ENCODE results near the gene LCOR. TPM values are rescaled to one million over a fixed set of nuclear protein-coding genes. Genes with fewer than 3 reads are reported as not detected.

The LCOR gene
- total and polyA plus RNA-seq, 2 of the 4 experiments (the other 2 are of a cell fraction): 3.7 to 36.9 TPM

DNA sequence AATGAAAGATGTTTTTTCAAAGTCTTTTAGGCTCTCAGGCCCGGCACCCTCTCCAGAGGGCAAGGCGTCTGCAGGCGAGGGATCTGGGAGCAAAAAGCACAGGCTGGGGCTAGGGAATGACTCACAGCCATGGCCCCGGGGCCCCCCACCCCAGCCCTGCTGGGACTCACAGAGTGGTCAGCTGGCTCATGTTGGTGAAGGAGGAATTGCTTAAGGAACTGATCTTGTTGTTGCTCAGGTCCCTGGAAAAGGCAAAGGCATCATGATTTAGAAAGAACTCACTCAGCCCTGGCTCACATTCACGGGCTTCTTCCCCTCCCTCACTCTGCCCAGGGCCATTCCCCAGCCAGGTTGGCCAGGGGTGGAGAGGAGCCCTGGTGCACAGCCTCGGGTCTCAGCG is 202.2 kb downstream of the LCOR start:
- H3K14ac ChIP-seq (replicated peaks; ENCODE audit: low read depth, low read length): no peak overlapping the region
- H3K4me2 ChIP-seq (ENCODE audit: low read depth, low read length): no peak overlapping the region
- no TSS peak for BruUV-seq (replicated peaks)
- H2AK9ac ChIP-seq (replicated peaks; ENCODE audit: low read depth, low read length, poor library complexity): no peak overlapping the region
- peaks cover 5% of the 10 kb centered on the region; the same call in 1 of the 2 replicates for H3K4me1 ChIP-seq (ENCODE audit: control insufficient read depth, insufficient read depth, low read length)
- TF ChIP-seq BHLHE40 (IDR thresholded peaks at IDR 0.05; ENCODE audit: low read depth, low read length) (no peak), CEBPB (IDR thresholded peaks at IDR 0.05; ENCODE audit: low read depth, low read length) (no peak), RFX5 (IDR thresholded peaks at IDR 0.05; ENCODE audit: low read depth, low read length) (no peak), MAZ (IDR thresholded peaks at IDR 0.05; ENCODE audit: borderline replicate concordance, low read depth, low read length) (no peak), MXI1 (IDR thresholded peaks at IDR 0.05; ENCODE audit: borderline replicate concordance, low read depth, low read length) (no peak), RAD21 (IDR thresholded peaks at IDR 0.05; ENCODE audit: low read length) (no peak), CHD1 (IDR thresholded peaks at IDR 0.05; ENCODE audit: low read depth, low read length) (no peak)
- TF ChIP-seq, protein P1, sequence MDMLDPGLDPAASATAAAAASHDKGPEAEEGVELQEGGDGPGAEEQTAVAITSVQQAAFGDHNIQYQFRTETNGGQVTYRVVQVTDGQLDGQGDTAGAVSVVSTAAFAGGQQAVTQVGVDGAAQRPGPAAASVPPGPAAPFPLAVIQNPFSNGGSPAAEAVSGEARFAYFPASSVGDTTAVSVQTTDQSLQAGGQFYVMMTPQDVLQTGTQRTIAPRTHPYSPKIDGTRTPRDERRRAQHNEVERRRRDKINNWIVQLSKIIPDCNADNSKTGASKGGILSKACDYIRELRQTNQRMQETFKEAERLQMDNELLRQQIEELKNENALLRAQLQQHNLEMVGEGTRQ (IDR thresholded peaks at IDR 0.05; ENCODE audit: low read depth, low read length): no peak
- TF ChIP-seq, protein P2, sequence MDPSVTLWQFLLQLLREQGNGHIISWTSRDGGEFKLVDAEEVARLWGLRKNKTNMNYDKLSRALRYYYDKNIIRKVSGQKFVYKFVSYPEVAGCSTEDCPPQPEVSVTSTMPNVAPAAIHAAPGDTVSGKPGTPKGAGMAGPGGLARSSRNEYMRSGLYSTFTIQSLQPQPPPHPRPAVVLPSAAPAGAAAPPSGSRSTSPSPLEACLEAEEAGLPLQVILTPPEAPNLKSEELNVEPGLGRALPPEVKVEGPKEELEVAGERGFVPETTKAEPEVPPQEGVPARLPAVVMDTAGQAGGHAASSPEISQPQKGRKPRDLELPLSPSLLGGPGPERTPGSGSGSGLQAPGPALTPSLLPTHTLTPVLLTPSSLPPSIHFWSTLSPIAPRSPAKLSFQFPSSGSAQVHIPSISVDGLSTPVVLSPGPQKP (IDR thresholded peaks at IDR 0.05; ENCODE audit: borderline replicate concordance, low read depth, low read length): no peak
- TF ChIP-seq, protein P3, sequence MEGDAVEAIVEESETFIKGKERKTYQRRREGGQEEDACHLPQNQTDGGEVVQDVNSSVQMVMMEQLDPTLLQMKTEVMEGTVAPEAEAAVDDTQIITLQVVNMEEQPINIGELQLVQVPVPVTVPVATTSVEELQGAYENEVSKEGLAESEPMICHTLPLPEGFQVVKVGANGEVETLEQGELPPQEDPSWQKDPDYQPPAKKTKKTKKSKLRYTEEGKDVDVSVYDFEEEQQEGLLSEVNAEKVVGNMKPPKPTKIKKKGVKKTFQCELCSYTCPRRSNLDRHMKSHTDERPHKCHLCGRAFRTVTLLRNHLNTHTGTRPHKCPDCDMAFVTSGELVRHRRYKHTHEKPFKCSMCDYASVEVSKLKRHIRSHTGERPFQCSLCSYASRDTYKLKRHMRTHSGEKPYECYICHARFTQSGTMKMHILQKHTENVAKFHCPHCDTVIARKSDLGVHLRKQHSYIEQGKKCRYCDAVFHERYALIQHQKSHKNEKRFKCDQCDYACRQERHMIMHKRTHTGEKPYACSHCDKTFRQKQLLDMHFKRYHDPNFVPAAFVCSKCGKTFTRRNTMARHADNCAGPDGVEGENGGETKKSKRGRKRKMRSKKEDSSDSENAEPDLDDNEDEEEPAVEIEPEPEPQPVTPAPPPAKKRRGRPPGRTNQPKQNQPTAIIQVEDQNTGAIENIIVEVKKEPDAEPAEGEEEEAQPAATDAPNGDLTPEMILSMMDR (conservative IDR thresholded peaks at IDR 0.05; ENCODE audit: low read depth, low read length): no peak
- no peak overlapping the region for H4K5ac ChIP-seq (ENCODE audit: low read depth, low read length)
- H2BK5ac ChIP-seq (ENCODE audit: low read depth, low read length, poor library complexity, severe bottlenecking): no peak overlapping the region
- ChIA-PET POLR2A (ENCODE audit: unreplicated experiment) (interaction anchor here (0.6 kb wide), 1 partner anchor 202 kb away, joined by 10 read pairs; no protein-coding TSS in a partner anchor), CTCF (interaction anchor here (0.5 kb wide), 1 partner anchor 284 kb away, joined by 6 read pairs; no protein-coding TSS in a partner anchor)
- H3K4me3 ChIP-seq (ENCODE audit: insufficient read depth, low read depth, low read length): no peak overlapping the region
- no peak overlapping the region for H4K8ac ChIP-seq (ENCODE audit: low read depth in 2 of 2, low read length in 2 of 2)
- H3K9ac ChIP-seq (ENCODE audit: low read depth, low read length): no peak overlapping the region
- no peak overlapping the region for H3K4ac ChIP-seq (ENCODE audit: low read depth, low read length)
- no peak overlapping the region for H2BK20ac ChIP-seq (ENCODE audit: low read depth, low read length)
- no peaks in the 10 kb centered on the region; the same call in 1 of the 2 replicates for H3K9me1 ChIP-seq (ENCODE audit: insufficient read depth, low read length)
- H3K27ac ChIP-seq (ENCODE audit: insufficient read depth, low read length): no peak overlapping the region
- no peaks in the 10 kb centered on the region for H3K9me3 ChIP-seq (ENCODE audit: control insufficient read depth, insufficient read depth, low read length)
- no peak for ATAC-seq (ENCODE audit: low read depth)
- intact Hi-C loops (cut with micrococcal nuclease) (loop anchor here (10.0 kb wide), 2 partner anchors 390 to 660 kb away; no protein-coding TSS in a partner anchor), in situ Hi-C loops (cut with MboI; ENCODE audit: low sequenced_read_pairs) (no loop called here), dilution Hi-C loops (cut with HindIII; ENCODE audit: low sequenced_read_pairs, unreplicated experiment) (no loop called here)
- no peak overlapping the region for H2AFZ ChIP-seq (replicated peaks; ENCODE audit: low read length, poor library complexity)
- H2BK15ac ChIP-seq (ENCODE audit: low read depth, low read length): no peak overlapping the region
- no peak overlapping the region for H4K91ac ChIP-seq (ENCODE audit: insufficient read depth, low read depth, low read length)
- H3K18ac ChIP-seq (ENCODE audit: low read depth, low read length): no peak overlapping the region
- no peaks in the 10 kb centered on the region for H3K79me1 ChIP-seq (ENCODE audit: low read depth in 1 of 2, low read length in 2 of 2)
- no peak overlapping the region for H3K56ac ChIP-seq (ENCODE audit: extremely low read depth, insufficient read depth, low read length)
- peaks cover 40% of the 10 kb centered on the region for H3K27me3 ChIP-seq (ENCODE audit: control insufficient read depth, insufficient read depth, low read length)
- no peak overlapping the region for H3K23ac ChIP-seq (ENCODE audit: low read depth, low read length)
- H2BK120ac ChIP-seq (ENCODE audit: low read depth, low read length): no peak overlapping the region
- no peak overlapping the region for H2AK5ac ChIP-seq (ENCODE audit: low read depth, low read length)
- no peak for DNase-seq
- 53% methylated on average over 3 of the region's 7 CpGs; no CpG with 5 or more reads in 1 of the 2 experiments for WGBS, 2 experiments (ENCODE audit: extremely low coverage in 2 of 2, insufficient read length in 1 of 2)
- no peaks in the 10 kb centered on the region for H3K36me3 ChIP-seq (ENCODE audit: control insufficient read depth, insufficient read depth, low read length)
- 0 out of 2 replicates have a peak, but pooled peaks cover 5% of the 10 kb centered on the region for H4K20me1 ChIP-seq (ENCODE audit: insufficient read depth, low read length)

All from IMR-90 (cell line).